GM12872 (cell line): ENCODE data around the gene ANKRD13B.

Source experiments
- CTCF ChIP-seq: IDR thresholded peaks from 3 replicates; pipeline ENCODE4 v1.5.1; 2011; ENCODE audit warnings: low read depth, mild to moderate bottlenecking, low read length, moderate library complexity; ENCODE audit not compliant: insufficient read depth

Gene ANKRD13B

GRCh38 chr17:29566473-29567303 lies 26.2 kb upstream of the ANKRD13B start, which contains the start of gene ABHD15:
TSS of gene ABHD15 (minus strand) at chr17:29567037. CDS start at chr17:29566966, 71 bp downstream.
- TF ChIP-seq CTCF, result peak; percentile 3; the same call in 1 of the 3 replicates

GRCh38 chr17:29567304-29567553 lies 25.7 kb upstream of the ANKRD13B start:
- no peak for TF ChIP-seq CTCF

- peak; percentile 75 for TF ChIP-seq CTCF
These were observed 25.2 kb upstream of the ANKRD13B start for GRCh38 chr17:29567554-29568330.

- no peak for TF ChIP-seq CTCF
These were observed 24.3 kb upstream of the ANKRD13B start, which contains the start of gene TP53I13 for GRCh38 chr17:29568331-29569244. TSS of gene TP53I13 (plus strand) at chr17:29568701. CDS start at chr17:29568759, 58 bp downstream.

- TF ChIP-seq CTCF, result no peak
These were observed 23.5 kb upstream of the ANKRD13B start for GRCh38 chr17:29569245-29569950.

GRCh38 chr17:29570521-29570920 lies 22.4 kb upstream of the ANKRD13B start:
- TF ChIP-seq CTCF, result no peak
